Measurements from ENCODE around the gene PPT2.
A peak's percentile ranks its signal among the peaks of the same experiment; 100 is the strongest.

PPT2 gene, protein sequence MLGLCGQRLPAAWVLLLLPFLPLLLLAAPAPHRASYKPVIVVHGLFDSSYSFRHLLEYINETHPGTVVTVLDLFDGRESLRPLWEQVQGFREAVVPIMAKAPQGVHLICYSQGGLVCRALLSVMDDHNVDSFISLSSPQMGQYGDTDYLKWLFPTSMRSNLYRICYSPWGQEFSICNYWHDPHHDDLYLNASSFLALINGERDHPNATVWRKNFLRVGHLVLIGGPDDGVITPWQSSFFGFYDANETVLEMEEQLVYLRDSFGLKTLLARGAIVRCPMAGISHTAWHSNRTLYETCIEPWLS

DNA sequence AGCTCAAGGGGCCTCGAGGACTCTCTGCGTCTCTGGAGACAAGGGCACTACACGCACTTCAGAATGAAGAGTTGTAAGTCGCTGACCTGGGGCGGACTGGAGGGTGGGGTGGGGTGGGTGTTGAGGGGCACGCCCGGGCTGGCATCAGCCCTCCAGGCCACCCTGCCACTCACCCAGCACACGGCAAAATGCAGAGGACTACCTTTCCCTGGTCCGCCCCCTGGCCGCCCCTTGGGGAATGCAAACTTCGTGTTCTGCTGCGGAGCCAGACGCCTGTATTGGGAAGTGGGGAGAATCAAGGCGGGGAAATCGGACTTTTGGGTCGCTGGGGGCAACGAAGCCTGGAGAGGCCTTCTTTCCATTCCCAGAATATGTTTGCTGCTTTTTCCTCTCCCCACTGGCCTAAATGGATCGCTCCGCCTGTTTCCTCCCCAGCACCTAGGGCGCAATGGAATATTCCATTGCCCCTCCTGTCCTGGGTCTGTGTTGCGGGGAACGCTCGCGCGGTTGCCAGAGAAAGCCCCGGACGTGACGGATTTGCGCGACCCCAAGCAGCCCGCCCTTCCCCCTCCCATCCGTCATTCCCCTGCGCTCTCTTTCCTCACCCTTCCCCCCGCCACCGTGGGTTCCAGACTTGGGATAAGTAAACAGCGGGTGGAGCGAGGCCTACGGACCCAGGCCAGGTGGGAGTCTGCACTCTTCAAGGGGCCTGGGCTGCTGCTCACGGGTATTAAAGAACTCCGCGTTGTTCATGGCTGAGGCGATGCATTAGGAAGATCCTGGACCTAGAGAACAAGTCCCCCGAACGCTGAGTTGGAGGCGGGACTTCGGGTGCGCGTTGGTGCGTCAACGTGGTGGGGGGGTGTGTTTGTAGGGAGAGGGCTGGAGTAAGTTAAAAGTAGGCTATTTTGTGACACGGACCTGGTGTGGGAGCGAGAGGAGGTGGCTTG lies at the start of gene PPT2:
TSS of gene PPT2 (plus strand) at position 578 of the 950 bp plus-strand sequence. CDS start 454 bp downstream, outside the sequence.
- Mint-ChIP-seq H3K9me3 (no peaks in the 10 kb centered on the region), H3K27ac (peak within 1 kb of the TSS; percentile 93 to 94), H3K27me3 (peaks cover 11% of the 10 kb centered on the region), H3K4me3 (peak within 1 kb of the TSS; percentile 91 to 95), H3K4me1 (peaks cover 60% of the 10 kb centered on the region)
- peak; percentile 81 to 86 for DNase-seq
- ATAC-seq, result peak; percentile 85

DNA sequence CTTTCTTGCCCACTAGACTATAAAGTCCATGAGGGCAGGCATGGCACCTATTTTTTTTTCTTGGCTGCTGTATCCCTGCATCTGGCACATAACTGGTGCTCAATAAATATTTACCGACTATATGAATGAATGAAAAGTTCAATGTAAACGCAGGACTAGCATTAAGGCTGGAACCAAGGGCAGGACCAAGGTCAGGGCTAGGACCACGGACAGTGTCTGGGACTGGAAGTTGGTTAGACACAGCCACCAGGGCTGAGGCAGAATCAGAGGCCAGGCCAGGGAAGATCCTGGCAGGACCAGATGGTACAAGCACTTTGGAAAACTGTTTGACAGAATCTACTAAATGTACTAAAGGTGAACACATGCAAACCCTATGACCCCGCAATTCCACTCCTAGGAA lies 48.5 kb upstream of the PPT2 start:
- Mint-ChIP-seq H3K27me3 (peaks cover 43% of the 10 kb centered on the region), H3K4me3 (no peak overlapping the region), H3K9me3 (no peaks in the 10 kb centered on the region), H3K4me1 (peaks cover 28% of the 10 kb centered on the region), H3K27ac (no peak overlapping the region)
- ATAC-seq (no peak), DNase-seq (no peak)

DNA sequence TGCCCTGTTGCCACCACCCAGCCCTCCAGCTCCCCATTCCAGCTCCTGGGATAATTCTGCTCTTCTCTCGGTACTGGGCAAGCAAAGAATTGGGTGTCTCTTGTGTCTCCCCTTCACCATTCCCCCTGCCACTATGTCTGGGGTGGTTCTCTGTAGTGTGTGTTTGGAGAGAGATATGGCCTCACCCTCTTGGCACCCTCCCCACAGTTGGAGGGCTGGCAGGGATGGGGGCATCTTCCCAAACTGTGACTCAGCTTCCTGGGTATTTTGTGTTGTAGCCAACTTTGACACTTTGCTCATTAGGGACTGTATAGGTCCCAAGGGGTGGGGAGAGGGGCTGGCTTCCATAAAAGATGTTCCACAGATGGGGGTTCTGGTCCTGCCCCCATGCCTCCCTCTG lies 46.5 kb upstream of the PPT2 start:
- ATAC-seq (no peak), DNase-seq (no peak)
- Mint-ChIP-seq H3K4me1 (peaks cover 28% of the 10 kb centered on the region), H3K27me3 (peaks cover 40% of the 10 kb centered on the region), H3K9me3 (no peaks in the 10 kb centered on the region), H3K27ac (no peak overlapping the region), H3K4me3 (no peak overlapping the region)

DNA sequence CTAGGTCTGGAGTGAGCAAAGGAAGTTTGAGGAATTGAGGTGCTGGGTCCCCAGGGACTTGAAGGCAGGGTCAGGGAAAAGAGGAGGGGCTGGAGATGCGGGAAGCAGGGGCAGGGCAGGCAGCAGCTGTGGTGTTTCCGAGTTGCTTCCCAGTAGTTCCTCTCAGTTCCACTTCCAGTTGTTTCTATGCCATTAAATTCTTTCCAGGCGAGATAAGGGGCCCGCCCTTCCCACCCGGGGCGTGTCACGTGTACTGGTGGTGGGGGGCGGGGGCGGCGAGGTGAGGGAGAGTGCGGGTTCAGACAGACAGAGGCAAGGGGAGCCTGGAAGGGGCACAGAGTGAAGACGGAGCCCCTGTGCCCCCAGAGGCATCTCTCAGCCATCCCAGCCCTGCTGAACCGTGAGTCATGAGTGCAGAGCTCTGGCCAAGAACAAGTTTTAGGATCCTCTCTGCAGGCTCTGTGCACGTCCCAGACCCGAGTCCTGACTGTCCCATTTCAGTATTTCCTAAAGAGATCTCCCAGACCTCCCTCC lies 45.8 kb upstream of the PPT2 start:
- Mint-ChIP-seq H3K27me3 (peaks cover 40% of the 10 kb centered on the region), H3K9me3 (no peaks in the 10 kb centered on the region), H3K27ac (peak overlapping the region in 1 of 2 donors; percentile 23), H3K4me1 (peaks cover 28% of the 10 kb centered on the region), H3K4me3 (no peak overlapping the region)
- ATAC-seq (peak; percentile 23), DNase-seq (no peak)

DNA sequence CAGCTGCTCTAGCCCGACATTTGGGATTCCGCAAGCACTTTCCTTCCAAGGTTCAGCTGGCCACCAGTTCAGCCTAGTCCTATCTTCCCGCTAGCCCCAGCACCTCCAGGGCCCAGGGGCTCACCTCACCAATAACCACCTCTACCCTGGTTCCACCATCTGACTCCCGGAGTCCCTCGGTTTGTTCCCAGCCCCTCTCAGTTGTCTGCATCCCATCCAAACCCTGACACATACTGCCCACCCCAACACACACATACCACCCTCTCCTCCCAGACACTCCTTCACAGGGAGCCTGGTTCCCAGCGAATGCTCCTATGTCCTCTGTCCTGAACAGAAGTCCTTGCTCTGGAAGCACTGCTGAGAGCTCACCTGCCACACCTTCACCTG lies 45.2 kb upstream of the PPT2 start:
- Mint-ChIP-seq H3K4me1 (peaks cover 28% of the 10 kb centered on the region), H3K4me3 (no peak overlapping the region), H3K27ac (peak overlapping the region in 1 of 2 donors; percentile 91), H3K27me3 (peaks cover 40% of the 10 kb centered on the region), H3K9me3 (no peaks in the 10 kb centered on the region)
- DNase-seq (no peak), ATAC-seq (peak; percentile 29)

DNA sequence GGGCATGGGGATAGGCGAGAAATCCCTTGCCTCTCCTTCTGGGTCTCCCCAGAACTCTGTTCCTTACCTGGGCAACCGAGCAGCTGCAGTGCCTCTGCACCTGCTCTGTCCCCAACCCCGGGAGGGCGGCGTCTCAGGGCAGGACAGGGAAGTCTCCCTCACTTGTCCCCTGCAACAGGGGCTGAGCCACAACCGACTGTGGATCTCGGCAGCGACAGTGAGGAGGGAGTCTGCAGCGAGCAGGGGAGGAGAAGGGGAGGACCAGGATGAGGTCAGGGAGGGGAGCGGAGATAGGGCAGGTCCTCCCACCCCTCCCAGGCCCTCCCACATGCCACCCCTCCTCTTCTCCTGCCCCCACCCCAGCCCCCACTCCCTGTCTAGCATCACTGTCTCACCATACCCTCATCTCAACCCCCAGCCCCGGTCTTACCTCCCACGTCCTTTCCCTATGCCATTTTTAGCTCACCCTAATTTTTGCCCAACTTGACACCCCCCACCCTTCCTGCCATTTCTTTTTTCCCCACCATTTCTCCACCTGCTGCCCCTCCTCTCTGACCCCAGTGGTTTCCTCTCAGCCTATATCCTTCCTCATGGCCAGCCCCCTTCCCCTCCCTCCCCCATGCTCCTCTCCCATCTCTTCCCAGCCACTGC lies 44.7 kb upstream of the PPT2 start, which contains the start of gene TNXB:
TSS of gene TNXB (minus strand) at position 225 of the 651 bp plus-strand sequence. CDS start 11,140 bp downstream, outside the sequence.
- H3K27me3 Mint-ChIP-seq, result peaks cover 36% of the 10 kb centered on the region
- peak; percentile 40 for ATAC-seq
- peak within 1 kb of the TSS in 1 of 2 donors; percentile 91 for H3K27ac Mint-ChIP-seq
- H3K4me1 Mint-ChIP-seq, result peaks cover 28% of the 10 kb centered on the region
- H3K9me3 Mint-ChIP-seq, result no peaks in the 10 kb centered on the region
- no peak within 1 kb of the TSS for H3K4me3 Mint-ChIP-seq
- DNase-seq, result no peak

DNA sequence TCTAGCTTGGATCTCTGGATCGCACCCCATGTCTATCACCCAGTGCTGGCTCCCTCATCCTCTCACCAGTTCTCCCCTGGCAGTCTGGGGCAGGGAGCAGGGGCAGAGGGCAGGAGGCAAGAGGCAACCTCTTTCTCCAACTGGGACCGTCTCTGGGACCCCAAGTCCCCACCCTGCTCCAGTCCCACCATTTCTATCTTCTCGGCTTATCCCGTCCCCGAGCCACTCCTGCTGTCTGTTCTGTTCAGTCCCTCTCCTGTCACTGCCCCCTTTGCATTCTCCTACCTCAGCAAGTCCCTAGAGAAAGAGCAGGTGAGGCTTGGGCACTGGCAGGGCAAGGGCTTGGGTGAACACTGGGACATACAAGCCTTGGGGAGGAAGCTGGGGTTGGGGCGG lies 44.2 kb upstream of the PPT2 start:
- Mint-ChIP-seq H3K9me3 (no peaks in the 10 kb centered on the region), H3K4me3 (no peak overlapping the region), H3K4me1 (peaks cover 28% of the 10 kb centered on the region), H3K27ac (no peak overlapping the region), H3K27me3 (peaks cover 31% of the 10 kb centered on the region)
- peak; percentile 15 for ATAC-seq
- DNase-seq, result no peak

DNA sequence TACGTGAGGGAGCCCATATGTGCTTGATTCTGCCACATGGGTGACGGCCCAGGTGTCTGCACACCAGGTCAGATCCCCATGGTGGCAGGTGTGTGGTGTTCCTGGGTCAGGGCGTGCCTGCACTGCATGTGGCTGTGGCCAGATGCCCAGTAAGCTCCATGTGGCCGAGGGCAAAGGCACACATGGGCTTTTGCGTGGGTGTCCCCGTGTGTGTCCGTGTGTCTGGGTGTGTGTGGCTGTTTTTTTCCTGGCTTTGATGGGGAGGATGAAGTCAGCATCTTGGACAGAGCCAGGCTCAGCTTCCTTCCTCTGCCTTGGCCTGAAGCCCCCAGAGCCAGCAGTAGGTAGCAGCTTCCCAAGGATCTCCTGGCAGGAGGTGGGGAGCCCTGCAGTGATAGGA lies 43.3 kb upstream of the PPT2 start:
- Mint-ChIP-seq H3K27me3 (peaks cover 24% of the 10 kb centered on the region), H3K4me1 (peaks cover 28% of the 10 kb centered on the region), H3K4me3 (no peak overlapping the region), H3K9me3 (no peaks in the 10 kb centered on the region), H3K27ac (no peak overlapping the region)
- DNase-seq (no peak), ATAC-seq (no peak)

DNA sequence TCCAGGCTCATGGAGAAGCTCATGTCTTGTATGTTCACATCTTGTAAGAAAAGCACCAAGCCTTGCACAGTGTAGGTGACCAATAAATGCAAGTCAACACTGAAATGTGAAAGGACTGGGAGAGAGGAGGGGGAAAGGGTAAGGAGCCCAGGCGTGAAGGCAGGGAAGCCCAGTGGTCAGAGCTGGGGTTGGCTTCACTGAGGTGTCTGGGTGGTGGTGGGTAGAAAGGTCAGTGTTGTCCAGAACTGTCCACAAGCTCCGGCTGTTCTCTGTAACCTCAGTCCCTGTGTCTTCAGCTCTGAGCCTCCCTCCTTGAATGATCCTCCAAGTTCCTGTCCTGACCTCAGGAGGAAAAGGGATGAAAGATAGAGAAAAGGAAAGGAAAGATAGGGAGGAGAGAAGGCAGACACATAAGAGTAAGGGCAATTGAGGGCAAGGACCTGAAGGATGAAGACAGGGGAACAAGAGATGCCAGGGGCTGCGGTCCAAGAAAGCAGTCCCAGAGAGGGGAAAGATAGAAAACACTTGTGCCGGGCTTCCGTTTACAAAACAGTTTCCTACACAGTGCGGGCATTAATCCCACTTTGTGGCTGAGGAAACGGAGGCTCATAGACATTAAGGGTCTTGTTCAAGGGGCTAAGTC lies 42.4 kb upstream of the PPT2 start:
- H3K9me3 Mint-ChIP-seq, result no peaks in the 10 kb centered on the region
- peaks cover 24% of the 10 kb centered on the region for H3K27me3 Mint-ChIP-seq
- H3K4me3 Mint-ChIP-seq, result no peak overlapping the region
- peaks cover 28% of the 10 kb centered on the region for H3K4me1 Mint-ChIP-seq
- H3K27ac Mint-ChIP-seq, result no peak overlapping the region
- DNase-seq, result no peak
- no peak for ATAC-seq

DNA sequence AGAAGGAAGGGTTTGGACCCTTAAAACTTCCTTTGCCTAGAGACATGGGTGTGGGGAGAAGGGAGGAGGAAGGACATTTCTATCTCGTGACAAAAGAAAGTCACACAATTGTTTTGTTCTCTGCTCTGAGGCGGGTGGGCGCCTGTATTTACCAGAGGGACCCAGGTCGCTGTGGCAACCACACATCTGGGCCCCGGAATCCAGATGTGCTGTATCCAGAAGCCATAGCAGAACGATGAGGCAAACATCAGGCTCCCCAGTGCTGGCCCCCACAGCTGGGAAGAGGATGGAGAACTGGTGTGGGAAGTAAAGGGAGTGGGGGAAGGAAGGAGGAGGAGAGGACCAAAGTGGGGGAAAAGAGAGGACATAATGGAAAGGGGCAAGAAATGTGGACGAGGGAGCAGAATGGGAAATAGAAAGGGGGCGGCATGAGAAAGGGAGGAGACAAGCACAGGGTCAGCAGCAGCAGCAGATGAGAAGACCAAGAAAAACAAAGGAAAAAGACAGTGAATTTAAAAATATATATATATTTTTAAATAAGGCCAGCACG lies 41.4 kb upstream of the PPT2 start:
- DNase-seq, result no peak
- H3K27ac Mint-ChIP-seq, result no peak overlapping the region
- no peaks in the 10 kb centered on the region for H3K9me3 Mint-ChIP-seq
- peaks cover 27% of the 10 kb centered on the region for H3K4me1 Mint-ChIP-seq
- H3K4me3 Mint-ChIP-seq, result no peak overlapping the region
- H3K27me3 Mint-ChIP-seq, result peaks cover 19% of the 10 kb centered on the region
- no peak for ATAC-seq

DNA sequence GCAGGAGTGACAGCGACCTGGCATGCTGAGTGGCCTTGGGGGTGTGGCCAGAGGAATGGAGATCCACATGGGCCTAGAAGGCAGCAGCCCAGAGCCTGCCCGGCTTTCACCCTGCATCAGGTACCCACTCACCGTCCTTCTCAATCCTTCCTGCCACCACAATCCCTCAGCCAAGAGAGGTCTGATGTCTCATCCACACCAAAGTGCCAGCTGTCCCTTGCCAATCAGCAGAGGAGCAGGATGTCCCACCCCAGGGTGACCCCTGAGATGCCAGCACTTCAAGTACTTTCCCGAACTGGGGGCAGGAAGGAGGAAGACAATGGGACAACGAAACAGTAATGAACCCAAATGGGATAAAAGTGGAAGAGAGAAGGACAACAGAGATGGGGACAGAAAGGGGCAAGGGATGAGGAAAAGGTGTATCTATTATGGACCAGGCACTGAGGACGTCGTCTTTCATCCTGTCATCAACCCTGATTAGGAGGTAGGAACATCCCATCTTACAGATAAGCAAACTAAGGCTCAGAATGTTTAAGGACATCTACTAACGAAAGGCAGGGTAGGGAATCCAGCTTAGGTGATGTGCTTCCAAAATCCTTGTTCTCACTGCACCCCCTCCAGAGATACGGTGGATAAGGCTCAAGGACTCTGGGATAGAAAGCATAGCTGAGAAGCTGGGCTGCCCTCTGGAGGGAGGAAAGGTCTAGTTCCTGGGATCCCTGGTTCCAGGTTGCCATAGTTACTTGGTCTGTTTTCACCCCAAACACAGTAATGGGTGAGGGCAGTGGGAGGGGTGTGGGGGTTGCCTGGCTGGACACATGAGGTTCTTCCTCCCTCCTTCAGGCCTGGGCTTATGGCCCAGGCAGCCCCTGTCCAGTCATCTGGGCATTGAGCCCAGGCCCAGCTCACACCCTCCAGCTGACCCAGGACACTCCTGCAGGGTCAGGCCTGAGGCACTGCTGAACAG lies 40.3 kb upstream of the PPT2 start:
- Mint-ChIP-seq H3K4me3 (no peak overlapping the region), H3K27me3 (peaks cover 8% of the 10 kb centered on the region), H3K9me3 (no peaks in the 10 kb centered on the region), H3K4me1 (peaks cover 15% of the 10 kb centered on the region), H3K27ac (no peak overlapping the region)
- ATAC-seq, result no peak
- DNase-seq, result no peak

DNA sequence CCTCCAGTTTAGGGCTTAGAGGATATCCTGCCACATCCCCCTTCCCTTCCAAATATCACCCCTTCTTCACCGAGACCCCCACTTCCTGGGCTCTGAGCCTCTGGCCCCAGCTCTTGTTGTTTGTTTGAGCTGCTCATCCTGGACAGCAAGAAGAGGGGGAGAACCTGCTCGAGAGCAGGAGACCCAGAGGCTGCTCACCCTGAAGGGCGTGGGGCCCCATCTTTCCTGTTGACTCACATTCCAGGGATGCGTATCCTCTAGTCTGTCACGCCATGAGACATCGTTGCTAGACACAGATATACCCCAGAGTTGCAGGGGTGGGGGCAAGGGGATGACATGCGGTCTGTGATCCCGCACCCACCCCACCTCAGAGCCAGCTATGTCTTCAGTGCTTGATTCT lies 39.1 kb upstream of the PPT2 start:
- DNase-seq, result no peak
- no peak overlapping the region for H3K27ac Mint-ChIP-seq
- H3K4me1 Mint-ChIP-seq, result peaks cover 12% of the 10 kb centered on the region
- no peak overlapping the region for H3K4me3 Mint-ChIP-seq
- no peak for ATAC-seq
- no peaks in the 10 kb centered on the region for H3K9me3 Mint-ChIP-seq
- no peaks in the 10 kb centered on the region for H3K27me3 Mint-ChIP-seq

DNA sequence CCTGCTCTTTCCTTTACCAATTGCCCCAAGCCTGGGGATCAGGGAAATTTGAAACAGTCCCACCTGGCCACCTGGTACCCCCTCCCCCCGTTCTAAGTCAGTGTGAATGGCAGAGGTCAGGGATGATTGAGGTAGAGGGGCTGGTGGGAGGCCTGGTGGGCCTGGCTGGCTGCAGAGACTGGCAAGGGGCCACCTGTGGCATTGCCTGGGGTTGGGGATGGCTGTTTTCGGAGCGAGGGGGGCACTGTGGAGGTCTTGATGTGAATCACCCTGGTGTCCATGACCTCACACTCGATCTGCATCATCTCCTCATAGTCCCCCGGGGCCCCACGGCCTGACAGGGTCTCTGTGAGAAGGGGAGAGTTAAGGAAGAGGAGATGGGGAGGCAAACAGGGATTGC lies 38.3 kb upstream of the PPT2 start:
- Mint-ChIP-seq H3K27me3 (no peaks in the 10 kb centered on the region), H3K27ac (no peak overlapping the region), H3K9me3 (no peaks in the 10 kb centered on the region), H3K4me3 (no peak overlapping the region), H3K4me1 (peaks cover 8% of the 10 kb centered on the region)
- DNase-seq (no peak), ATAC-seq (no peak)

DNA sequence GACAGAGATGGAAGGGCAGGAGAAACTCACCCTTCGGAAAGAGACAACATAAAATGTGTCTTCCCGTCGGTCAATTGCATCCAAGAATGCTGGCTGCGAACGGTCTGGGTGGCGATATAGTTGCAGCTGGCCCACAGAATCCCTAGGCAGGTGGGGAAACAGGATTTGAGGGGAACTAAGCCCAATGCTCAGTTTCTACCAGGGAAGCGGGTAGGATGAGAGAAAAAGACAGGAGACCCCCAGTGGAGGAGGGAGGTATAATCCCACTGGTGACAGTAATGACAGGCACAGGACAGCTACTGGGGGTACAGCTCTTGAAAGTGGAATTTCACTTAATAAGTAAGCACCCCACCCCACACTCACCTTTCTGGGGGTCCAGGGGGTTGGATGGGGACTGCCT lies 37.3 kb upstream of the PPT2 start:
- H3K4me1 Mint-ChIP-seq, result peaks cover 8% of the 10 kb centered on the region
- DNase-seq, result no peak
- no peaks in the 10 kb centered on the region for H3K9me3 Mint-ChIP-seq
- H3K27me3 Mint-ChIP-seq, result no peaks in the 10 kb centered on the region
- no peak overlapping the region for H3K4me3 Mint-ChIP-seq
- no peak overlapping the region for H3K27ac Mint-ChIP-seq
- ATAC-seq, result no peak

Measured in stimulated activated naive CD8-positive, alpha-beta T cell treated with anti-CD3 and anti-CD28 coated beads, Interleukin-15, amount 100 ng/mL, for 72 hours (primary cell).